CD4-positive, alpha-beta T cell treated with Interleukin-4 for 1 hour (primary cell): ENCODE results near the gene CDKL1.

ENCODE experiments used
- DNase-seq, 2 donors: peaks; one replicate each; pipeline ENCODE4 v3.0.0-alpha.2; 2020 to 2022

The CDKL1 gene

GRCh38 chr14:50396631-50397389 lies at the start of gene CDKL1:
CDKL1 (minus strand) TSS chr14:50396881; CDS start chr14:50395868, 1,013 bp downstream.
- DNase-seq = peak; percentile 18 to 24

- no peak for DNase-seq
Measured at GRCh38 chr14:50434528-50434927, 37.8 kb upstream of the CDKL1 start.

DNA sequence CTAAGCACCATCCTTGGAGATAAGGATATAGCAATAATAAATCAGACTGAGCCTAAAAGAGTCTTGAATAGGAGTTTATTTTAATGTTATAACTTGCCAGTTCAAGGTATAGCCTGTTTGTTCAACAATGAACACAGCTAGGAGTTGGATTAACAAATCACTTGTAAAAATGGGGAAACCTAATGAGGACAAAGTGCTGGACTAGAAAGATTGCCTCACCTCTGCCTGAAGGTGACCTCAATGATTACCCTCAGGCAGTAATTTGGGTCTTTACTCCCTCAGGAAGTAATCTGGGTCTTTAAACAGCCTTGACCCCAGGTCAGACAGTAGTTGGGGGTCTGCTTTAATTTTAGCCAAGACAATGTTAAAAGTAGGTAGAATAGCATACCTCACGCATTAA lies 35.5 kb upstream of the CDKL1 start:
- DNase-seq = no peak

DNA sequence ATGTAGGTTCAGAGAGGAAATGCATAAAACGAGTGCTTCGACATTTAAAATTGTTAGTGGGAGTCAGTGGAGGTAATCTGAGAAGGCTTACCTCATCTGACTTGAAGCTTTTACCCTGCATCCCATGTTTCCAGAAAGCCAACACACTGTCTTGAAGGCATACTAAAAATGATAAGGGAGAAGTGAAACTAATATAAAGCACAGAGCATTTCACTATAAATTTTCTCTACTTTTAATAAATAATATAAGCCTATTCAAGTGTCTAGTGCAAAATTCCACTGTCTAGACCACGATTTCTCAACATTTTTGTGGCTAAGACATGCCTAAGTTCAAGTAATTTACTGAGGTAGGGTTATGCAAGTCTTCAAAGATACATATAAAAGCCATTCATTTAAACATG lies 29.1 kb upstream of the CDKL1 start:
- DNase-seq = no peak

DNA sequence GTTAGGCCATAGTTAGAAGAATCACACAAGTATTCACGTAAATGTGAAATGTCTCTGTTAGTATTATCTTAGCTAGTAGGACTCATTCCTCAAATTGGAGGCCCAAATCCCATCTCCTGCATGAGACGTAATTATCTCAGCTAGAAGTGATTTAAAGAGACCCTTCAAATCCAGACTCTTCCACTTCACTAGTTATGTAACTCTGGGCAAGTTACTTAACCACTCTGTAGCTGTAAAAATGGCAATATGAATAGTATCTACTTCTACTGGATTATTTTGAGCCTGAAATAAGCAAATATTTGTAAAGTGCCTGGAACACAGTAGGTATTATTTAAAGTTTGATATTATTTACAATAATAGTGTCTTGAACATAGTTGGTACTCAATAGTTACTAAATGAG lies 28.4 kb upstream of the CDKL1 start:
- DNase-seq = no peak

GRCh38 chr14:50423529-50423928 lies 26.8 kb upstream of the CDKL1 start:
- DNase-seq = no peak

- DNase-seq = no peak
Measured at GRCh38 chr14:50421499-50421898, 24.8 kb upstream of the CDKL1 start.

DNA sequence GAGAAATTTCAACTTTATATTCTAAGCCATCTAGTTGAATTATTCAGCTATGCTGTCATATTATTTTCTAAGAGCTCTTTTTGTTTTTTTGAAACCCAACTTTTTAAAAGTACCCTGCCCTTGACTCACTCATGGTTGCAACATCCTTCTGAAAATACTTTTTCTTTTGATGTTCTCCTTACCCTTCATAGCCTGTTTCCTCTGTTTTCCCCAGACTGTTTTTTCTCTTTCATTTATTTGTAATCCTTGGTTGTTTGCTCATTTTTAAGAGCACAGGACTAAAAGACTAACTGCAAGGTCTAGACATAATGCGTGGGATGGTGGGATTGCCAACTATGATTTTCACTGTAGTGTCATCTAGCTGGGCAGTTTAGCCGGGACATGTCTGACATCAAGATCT lies 21.2 kb upstream of the CDKL1 start:
- DNase-seq = no peak

DNA sequence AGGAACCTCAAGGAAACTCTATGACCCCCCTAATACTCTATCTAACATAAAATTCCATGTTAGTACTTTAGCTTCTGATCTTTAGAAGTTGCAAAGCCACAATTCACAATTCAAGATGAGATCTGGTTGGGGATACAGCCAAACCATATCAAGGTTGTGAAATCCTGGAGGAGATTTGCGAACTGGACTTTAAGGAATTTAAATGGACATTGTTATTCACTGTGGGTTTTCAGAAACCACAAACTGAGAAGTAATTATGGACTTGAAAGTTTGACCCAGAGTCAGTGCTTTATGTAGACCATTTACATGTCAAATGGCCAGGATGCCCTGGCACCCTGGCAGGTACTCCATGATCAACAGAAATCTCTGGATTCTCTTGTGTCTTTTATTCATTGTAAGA lies 14.2 kb upstream of the CDKL1 start:
- no peak for DNase-seq

DNA sequence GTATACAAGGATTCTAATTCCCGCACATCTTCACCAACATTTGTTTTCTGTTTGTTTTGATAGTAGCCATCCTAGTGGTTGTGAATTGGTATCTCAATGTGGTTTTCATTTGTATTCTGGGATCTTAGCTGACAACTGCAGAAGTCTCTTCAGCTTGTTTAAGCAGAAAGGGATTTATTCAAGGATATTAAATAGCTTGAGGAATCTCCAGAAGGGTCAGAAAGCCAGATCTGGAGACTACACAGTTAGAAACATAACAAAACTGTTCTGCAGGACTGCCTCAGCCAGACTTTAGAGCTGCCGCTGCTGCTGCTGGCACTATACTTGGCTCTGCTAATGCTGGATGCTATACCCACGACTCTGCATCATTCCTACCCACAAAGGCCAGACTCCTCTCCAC lies 13.4 kb upstream of the CDKL1 start:
- DNase-seq = no peak

DNA sequence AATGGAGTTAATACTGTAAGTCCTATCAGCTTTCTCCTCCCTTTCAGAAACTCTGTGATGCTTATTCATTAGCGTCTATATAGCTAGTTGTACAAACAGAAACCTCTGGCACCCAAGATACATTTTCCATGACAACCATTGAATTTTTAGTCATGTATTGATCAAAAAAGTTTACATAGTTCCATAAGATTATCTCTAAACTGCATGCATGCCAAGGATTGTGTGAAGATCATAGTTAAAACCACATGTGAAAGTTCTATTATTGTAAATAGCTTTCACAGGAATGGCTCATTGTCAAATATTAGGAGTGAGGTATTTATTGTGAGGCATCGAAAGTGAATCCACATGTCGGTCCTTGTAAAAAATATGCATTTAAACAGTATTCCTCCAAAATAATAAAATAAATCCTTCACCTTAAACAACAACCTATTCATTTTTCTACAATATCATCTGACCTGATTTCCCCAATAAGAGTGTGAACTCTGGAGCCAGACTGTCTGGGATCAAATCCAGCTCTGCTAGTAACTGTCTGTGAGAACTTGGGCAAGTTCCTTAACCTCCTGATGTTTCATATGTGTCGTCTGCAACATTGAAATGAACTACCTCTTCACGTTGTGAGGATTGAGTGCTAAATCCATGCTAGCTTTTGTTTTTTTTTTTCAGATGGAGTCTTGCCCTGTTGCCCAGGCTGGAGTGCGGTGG lies 10.6 kb upstream of the CDKL1 start:
- no peak for DNase-seq

GRCh38 chr14:50403419-50403818 lies 6.7 kb upstream of the CDKL1 start:
- DNase-seq = no peak

DNA sequence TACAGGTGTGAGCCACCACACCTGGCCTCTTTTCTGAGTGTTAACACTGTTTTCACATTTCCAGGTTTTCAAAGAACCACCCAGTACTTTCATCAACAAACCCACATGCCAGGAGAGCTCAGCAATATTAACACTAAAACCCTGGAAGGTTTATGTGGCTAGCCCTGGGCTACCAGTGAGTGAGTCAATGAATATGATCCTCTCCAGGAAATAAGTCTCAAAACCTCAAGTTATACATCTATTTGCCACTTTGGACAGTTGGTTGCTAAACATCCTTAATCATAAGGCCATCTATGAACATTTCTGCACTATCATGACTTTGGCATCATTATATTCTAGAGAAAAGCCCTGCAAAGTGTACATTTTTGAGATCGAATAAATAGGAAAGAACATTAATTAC lies 6.3 kb upstream of the CDKL1 start:
- DNase-seq = no peak

DNA sequence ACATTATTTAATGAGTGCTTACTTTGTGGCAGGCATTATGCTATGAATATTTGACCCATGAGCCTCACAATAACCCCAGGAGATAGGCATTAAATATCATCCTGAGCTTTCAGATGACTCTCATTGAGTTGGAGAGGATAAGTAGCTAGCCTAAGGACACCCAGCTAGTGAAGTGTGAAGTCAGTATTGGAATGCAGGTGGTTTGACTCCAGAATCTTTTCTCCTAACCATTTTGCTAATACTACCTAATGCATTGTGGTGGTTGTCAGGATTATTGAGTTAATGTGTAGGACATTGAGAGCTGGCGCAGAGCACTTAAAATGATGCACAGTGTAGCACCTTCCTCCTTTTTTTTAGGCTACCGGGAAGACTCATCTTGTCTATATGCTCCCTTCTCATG lies 3.8 kb upstream of the CDKL1 start:
- no peak for DNase-seq

DNA sequence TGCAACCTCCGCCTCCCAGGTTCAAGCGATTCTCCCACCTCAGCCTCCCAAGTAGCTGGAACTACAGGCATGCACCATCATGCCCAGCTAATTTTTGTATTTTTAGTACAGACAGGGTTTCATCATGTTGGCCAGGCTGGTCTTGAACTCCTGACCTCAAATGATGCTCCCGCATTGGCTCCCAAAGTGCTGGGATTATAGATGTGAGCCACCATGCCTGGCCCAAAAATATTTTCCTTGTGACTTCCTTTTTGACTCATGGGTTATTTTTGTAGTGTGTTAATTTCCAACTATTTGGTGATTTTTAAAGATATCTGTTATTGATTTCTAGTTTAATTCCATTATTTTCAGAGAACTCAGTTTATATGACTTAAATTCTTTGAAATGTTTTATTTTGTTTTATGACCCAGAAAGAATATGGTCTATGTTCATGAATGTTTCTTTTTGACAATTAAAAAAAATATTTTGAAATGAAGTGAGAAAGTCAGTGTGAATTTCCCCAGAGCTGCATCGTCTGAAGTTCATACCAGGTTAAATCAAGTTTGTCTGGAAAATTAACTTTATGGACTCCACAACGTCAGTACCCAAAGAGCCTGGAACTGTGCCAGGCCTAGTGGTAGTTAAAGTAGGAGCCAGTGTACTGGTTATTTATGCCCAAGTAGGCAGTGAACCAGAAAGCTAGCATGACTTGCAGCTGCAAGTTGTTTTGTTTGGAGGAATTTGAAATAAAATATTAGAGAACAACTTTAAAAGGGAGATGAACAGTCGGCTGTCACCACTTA lies 2.8 kb upstream of the CDKL1 start:
- DNase-seq = no peak

DNA sequence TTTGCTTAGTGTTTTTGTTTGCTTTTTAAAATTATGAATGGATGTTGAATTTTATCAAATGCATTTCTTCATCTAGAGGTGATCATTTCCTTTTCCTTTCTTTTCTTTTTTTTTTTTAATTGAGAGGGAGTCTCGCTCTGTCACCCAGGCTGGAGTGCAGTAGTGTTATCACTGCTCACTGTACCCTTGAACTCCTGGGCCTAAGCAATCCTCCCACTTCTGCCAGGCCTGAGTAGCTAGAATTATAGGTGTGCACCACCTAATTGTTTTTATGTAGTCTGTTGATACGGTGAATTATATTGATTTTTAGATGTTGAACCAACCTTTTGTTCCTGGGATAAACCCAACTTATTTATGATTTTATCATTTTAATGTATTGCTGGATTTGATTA lies 1.5 kb upstream of the CDKL1 start:
- no peak for DNase-seq

DNA sequence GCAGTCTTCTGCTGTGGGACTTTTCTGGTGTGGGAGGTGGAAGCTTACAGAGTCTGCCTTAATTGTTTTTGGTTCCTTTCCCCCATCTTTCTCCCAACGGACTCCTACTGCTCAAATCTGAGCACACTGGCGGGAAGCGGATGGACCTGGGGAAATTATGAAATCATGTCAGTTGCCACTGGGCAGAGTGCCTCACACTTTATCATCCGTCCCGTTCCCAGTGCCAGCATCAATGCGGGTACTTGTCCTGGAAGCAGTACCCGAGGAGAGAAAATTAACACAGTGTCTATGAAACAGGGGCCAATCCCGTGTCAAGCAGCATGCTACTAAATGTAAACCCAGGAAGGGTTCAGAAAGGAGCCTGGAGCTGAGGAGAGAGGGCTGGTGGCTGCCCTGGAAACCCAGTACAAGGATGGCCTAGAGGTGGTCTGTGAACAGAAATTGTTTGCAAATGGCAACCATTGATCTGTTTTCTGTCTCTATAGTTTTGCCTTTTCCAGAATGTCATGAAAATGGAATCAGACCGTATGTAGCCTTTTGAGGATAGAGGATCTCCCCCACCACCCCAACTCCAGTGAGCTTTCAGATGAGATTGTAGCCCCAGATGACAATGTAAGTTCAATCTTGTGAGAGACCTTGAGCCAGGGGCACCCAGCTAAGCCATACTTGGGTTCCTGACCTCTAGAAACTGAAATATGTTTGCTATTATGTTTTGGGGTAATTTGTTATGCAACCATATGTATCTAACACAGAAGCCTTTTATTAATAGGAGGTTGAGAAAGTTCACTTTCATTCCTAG lies 908 bp upstream of the CDKL1 start:
- no peak for DNase-seq

DNA sequence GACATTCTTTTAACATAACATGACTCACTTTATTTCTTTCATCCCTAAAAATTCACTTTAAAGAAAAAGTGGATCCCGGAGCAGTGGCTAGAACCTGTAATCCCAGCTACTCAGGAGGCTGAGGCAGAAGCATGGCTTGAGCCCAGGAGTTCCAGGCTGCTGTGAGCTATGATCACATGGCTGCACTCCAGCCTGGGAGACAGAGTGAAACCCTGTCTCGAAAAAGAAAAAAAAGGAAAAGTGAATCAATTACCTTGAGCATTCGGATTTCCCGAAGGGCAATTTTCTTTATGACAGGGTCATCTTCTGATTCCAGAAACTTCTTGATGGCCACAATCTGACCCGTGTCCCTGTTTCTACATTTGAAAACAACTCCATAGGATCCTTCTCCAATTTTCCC lies 1.2 kb downstream of the CDKL1 start:
- DNase-seq = no peak

DNA sequence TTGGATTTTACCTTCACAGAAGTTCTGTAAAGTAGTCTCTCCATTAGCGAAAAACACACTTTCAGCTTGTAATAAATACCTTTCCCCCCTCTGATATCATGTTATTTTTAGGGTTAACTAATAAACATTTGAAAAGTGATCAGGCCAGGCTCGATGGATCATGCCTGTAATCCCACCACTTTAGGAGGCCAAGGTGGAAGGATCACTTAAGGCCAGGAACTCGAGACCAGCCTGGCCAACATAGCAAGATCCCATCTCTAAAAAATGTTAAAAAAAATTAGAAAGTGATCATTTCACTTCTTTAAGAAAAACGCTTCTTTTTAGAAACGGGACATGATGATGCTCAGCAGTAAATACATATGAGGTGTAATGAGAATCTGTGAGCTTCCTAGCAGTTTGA lies 2.0 kb downstream of the CDKL1 start:
- no peak for DNase-seq

GRCh38 chr14:50389668-50390441 lies 6.8 kb downstream of the CDKL1 start:
- no peak for DNase-seq

- DNase-seq = no peak
Measured at GRCh38 chr14:50388256-50388931, 8.3 kb downstream of the CDKL1 start.

DNA sequence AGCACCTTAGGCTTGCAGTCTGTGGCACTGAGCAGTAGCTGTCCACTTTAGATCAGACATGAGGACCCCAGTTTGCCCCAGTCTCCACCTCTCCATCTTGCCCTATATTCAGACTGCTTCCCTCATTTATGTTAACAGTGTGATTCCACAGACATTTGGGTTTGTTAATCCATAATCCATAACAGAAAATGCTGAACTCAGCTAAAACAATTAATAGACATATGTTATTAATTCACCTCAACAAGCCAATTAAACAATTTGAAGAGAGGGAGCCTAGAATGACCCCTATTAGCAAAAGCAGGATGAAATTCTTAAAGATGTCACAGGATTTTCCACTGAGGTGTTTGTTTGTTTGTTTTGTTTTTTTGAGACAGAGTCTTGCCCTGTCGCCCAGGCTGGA lies 9.1 kb downstream of the CDKL1 start:
- no peak for DNase-seq
